IPS-15b (cell line): ENCODE results near the gene ZIC2.
A peak's percentile ranks its signal among the peaks of the same experiment; 100 is the strongest.
"Not testable (repeated sequence)": the region's sequence is repeated elsewhere in the genome, so short reads cannot be mapped to it uniquely, and the experiment has no call there.

Experiments used
- H3K27me3 ChIP-seq: one replicate; pipeline ENCODE4 v1.6.1; 2013; ENCODE audit warnings: low read length; ENCODE audit not compliant: control insufficient read depth, insufficient read depth
- H3K36me3 ChIP-seq: one replicate; pipeline ENCODE4 v1.6.1; 2013; ENCODE audit warnings: low read length; ENCODE audit not compliant: control insufficient read depth, insufficient read depth
- H3K4me1 ChIP-seq: one replicate; pipeline ENCODE4 v1.6.1; 2013; ENCODE audit warnings: mild to moderate bottlenecking, low read length; ENCODE audit not compliant: control insufficient read depth, insufficient read depth
- H3K4me3 ChIP-seq: one replicate; pipeline ENCODE4 v1.5.1; 2013; ENCODE audit warnings: low read depth, low read length
- H3K9ac ChIP-seq: one replicate; pipeline ENCODE4 v1.6.1; 2013; ENCODE audit warnings: low read depth, mild to moderate bottlenecking, low read length
- H3K9me3 ChIP-seq: one replicate; pipeline ENCODE4 v1.6.1; 2013; ENCODE audit warnings: mild to moderate bottlenecking, low read length; ENCODE audit not compliant: control insufficient read depth, insufficient read depth

The ZIC2 gene

DNA sequence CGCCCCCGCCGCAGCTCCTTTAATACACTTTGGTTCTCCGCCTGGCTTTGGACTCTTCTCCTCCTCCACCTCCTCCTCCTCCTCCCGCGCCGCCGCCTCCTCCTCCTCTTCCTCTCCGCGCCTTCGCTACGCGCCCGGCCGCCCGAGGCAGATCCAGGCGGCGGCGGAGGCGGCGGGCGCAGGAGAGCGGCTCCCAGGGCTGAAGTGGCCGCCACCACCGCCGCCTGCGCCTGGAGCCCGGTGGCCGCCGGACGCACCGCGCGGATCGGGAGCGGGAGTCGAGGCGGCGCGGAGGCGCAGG lies at the start of gene ZIC2:
ZIC2 (plus strand) TSS at position 50 of the 301 bp plus-strand sequence. CDS start 281 bp downstream, outside the sequence.
- Histone ChIP-seq H3K36me3 (no peaks in the 10 kb centered on the region), H3K4me3 (peak within 1 kb of the TSS; percentile 67), H3K27me3 (peaks cover 66% of the 10 kb centered on the region), H3K4me1 (peaks cover 15% of the 10 kb centered on the region), H3K9ac (no peak within 1 kb of the TSS), H3K9me3 (no peaks in the 10 kb centered on the region)

DNA sequence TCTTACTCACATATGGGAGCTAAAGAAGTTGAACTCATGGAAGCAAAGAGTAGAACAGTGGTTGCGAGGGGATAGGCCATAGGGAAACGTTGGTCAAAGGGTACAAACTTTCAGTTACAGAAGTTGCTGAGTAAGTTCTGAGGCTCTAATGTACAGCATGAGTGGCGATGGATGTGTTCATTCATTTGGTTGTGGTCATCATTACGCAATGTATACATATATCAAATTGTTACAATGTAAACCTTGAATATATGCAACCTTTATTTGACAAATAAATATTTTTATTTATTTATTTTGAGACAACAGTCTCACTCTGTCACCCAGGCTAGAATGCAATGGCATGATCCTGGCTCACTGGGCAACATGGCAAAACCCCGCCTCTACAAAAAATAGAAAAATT lies 48.7 kb upstream of the ZIC2 start:
- Histone ChIP-seq H3K9me3 (no peaks in the 10 kb centered on the region), H3K9ac (no peak overlapping the region), H3K4me1 (no peaks in the 10 kb centered on the region), H3K27me3 (no peaks in the 10 kb centered on the region), H3K36me3 (no peaks in the 10 kb centered on the region), H3K4me3 (no peak overlapping the region)

DNA sequence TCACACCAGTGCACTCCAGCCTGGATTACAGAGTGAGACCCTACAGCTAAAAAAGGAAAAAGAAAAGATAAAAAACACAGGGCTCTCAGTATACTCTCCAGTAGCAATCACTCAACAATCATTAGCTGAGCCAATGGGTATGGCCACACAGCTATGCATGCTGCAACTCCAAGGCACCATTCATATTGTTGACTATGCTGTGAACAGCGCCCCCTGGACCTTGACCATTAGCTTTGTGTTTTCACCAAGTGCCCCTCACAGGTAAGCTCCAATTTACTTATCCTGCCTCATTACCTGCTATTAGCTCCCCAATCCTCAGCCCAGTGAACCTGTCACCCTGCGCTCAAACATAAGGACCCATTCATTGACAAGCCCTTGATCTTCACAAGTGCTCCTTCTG lies 45.8 kb upstream of the ZIC2 start:
- H3K36me3 ChIP-seq = no peaks in the 10 kb centered on the region
- no peaks in the 10 kb centered on the region for H3K9me3 ChIP-seq
- H3K4me1 ChIP-seq = no peaks in the 10 kb centered on the region
- no peak overlapping the region for H3K4me3 ChIP-seq
- no peak overlapping the region for H3K9ac ChIP-seq
- no peaks in the 10 kb centered on the region for H3K27me3 ChIP-seq

DNA sequence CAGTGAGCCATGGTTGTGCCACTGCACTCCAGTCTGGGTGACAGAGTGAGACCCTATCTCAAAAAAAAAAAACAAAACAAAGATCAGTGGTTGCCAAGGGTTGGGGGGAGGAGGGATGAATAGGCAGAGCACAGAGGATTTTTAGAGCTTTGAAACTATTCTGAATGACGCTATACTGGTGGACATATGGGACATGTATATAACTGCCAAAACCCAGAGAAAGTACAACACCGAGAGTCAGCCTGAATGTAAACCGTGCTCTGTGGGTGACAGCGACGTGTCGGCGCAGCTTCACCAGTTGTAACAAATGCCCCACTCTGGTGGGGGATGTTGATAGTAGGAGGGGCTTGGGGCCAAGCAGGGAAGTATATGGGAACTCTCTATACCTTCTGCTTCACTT lies 42.9 kb upstream of the ZIC2 start:
- H3K4me1 ChIP-seq = no peaks in the 10 kb centered on the region
- no peaks in the 10 kb centered on the region for H3K36me3 ChIP-seq
- no peaks in the 10 kb centered on the region for H3K27me3 ChIP-seq
- H3K9ac ChIP-seq = no peak overlapping the region
- H3K4me3 ChIP-seq = no peak overlapping the region
- H3K9me3 ChIP-seq = no peaks in the 10 kb centered on the region

DNA sequence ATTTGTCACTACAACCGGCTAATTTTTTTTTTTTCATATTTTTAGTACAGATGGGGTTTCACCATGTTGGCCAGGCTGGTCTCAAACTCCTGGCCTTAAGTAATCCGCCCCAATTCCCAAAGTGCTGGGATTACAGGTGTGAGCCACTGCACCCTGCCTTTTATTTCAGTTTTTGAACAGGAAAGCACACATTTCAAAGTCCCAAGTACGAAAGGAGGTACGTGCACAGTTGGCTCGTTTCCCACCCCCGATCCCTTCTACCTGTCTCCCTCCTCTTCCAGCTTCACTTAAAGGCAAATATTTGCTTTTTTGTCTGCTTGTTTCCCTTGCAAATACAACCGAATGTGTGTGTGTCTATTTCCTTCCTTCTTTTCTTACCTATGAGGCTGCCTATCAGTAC lies 40.5 kb upstream of the ZIC2 start:
- Histone ChIP-seq H3K4me3 (no peak overlapping the region), H3K27me3 (no peaks in the 10 kb centered on the region), H3K4me1 (no peaks in the 10 kb centered on the region), H3K9me3 (no peaks in the 10 kb centered on the region), H3K36me3 (no peaks in the 10 kb centered on the region), H3K9ac (no peak overlapping the region)

DNA sequence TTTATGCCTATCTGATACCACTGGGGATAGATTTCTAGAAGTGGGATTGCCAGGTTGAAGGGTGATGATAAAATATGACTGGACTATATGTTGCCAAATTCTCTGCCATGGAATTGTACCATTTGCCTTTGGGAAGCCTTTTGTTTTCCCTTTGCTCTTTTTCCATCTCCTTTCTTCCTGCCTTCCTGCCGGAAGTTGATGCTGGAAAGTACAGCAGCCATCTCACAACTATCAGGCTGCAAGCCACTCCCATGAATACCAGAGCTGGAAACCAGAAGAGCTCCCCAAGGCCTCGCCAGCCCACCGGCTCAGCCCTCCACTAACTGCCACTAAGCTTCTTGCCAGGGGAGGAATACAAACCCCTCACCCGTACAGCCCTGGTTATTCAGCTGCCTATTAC lies 39.7 kb upstream of the ZIC2 start:
- Histone ChIP-seq H3K4me3 (no peak overlapping the region), H3K4me1 (no peaks in the 10 kb centered on the region), H3K27me3 (no peaks in the 10 kb centered on the region), H3K9me3 (no peaks in the 10 kb centered on the region), H3K36me3 (no peaks in the 10 kb centered on the region), H3K9ac (no peak overlapping the region)

DNA sequence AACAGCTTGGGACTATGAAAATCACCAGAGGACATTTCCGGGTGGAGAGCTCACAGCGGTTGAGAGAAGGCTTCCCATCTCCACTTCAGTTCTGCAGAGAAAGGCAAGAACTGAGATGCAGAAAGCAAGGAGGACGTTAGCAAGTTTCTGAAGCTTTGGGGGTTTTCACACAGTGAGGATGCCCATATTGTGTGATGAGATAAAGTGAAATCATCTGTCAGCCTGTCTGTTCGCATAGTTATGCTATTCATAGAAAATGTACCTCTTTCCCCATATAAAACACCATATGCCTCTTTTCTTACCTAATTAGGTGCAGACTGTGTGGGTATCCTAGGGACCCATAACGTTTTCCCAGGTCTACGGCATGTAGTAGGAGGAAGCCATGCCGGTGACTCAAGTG lies 37.5 kb upstream of the ZIC2 start:
- Histone ChIP-seq H3K36me3 (no peaks in the 10 kb centered on the region), H3K9ac (no peak overlapping the region), H3K27me3 (no peaks in the 10 kb centered on the region), H3K9me3 (no peaks in the 10 kb centered on the region), H3K4me1 (peaks cover under 1% of the 10 kb centered on the region), H3K4me3 (no peak overlapping the region)

DNA sequence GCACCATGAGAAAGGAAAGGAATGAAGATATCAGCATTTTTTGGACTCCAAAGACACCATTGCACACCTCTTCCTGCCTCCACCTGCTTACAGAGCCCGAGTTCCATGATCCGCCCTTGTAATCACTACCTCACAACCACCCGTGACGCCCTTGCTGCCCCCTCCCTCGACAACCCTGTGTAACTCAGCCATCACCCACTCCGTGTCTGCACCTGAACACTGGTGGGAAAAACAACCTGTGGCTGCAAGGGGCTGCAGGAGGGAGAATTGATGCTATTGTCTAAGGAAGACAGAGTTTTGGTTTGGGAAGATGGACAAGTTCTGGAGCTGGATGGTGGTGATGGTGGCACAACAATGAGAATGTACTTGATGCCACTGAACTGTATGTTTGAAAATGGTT lies 37.0 kb upstream of the ZIC2 start:
- Histone ChIP-seq H3K36me3 (no peaks in the 10 kb centered on the region), H3K9me3 (no peaks in the 10 kb centered on the region), H3K27me3 (no peaks in the 10 kb centered on the region)

DNA sequence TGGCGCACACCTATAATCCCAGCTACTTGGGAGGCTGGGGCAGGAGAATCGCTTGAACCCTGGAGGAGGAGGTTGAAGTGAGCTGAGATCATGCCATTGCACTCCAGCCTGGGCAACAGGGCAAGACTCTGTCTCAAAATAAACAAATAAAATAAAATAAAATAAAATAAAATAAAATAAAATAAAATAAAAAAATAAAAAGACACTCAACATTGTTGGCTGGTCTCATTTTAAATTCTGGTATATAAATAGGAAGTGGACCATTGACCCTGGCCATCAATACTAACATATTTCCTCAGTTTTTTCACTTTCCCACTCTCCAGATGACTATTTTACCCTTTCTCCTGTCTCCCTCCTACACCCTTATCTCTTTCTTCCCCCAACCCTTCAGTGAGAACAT lies 36.1 kb upstream of the ZIC2 start:
- H3K27me3 ChIP-seq, H3K4me3 ChIP-seq, H3K9me3 ChIP-seq, H3K36me3 ChIP-seq, H3K9ac ChIP-seq: not testable (repeated sequence)
- peaks cover 10% of the 10 kb centered on the region for H3K4me1 ChIP-seq

More for the DNA sequence above, 37.0 kb upstream of the ZIC2 start:
- no peak overlapping the region for H3K9ac ChIP-seq
- H3K4me3 ChIP-seq = no peak overlapping the region
- H3K4me1 ChIP-seq = peaks cover 4% of the 10 kb centered on the region

DNA sequence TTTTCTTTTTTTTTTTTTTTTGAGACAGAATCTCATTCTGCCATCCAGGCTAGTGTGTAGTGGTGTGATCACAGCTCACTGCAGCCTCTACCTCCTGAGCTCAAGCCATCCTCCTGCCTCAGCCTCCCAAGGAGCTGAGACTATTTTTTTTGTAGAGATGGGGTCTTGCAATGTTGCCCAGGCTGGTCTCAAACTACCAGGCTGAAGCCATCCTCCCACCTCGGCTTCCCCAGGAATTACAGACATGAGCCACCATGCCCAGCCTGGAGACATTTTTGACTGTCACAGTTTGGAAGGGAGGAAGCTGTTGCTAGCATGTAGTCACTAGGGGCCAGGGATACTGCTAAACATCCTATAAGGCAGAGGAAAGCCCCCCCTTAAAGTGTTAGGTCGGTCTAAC lies 33.9 kb upstream of the ZIC2 start:
- Histone ChIP-seq H3K4me1 (peaks cover 10% of the 10 kb centered on the region), H3K27me3 (peaks cover 7% of the 10 kb centered on the region)

DNA sequence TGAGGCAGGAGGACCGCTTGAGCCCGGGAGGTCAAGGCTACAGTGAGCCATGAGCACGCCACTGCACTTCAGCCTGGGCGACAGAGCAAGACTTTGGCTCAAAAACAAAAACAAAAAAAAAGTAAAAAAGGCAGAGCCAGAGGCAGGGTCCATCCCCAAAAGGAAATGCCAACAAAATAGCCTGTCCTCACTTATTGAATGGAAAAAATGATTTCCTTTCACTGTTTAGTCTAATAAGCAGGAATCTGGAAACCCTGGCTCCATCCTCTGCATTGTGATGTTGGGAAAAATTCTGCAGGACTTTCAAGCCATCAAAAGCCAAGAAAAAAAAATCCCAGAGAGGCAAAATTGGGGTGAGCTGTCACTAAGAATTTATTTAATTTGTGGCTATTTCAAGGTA lies 33.2 kb upstream of the ZIC2 start:
- Histone ChIP-seq H3K36me3 (no peaks in the 10 kb centered on the region), H3K9me3 (no peaks in the 10 kb centered on the region), H3K27me3 (peaks cover 15% of the 10 kb centered on the region), H3K4me3 (no peak overlapping the region), H3K9ac (no peak overlapping the region), H3K4me1 (peaks cover 10% of the 10 kb centered on the region)

More for the DNA sequence above, 33.9 kb upstream of the ZIC2 start:
- no peak overlapping the region for H3K4me3 ChIP-seq
- no peaks in the 10 kb centered on the region for H3K36me3 ChIP-seq
- H3K9me3 ChIP-seq = no peaks in the 10 kb centered on the region
- no peak overlapping the region for H3K9ac ChIP-seq

DNA sequence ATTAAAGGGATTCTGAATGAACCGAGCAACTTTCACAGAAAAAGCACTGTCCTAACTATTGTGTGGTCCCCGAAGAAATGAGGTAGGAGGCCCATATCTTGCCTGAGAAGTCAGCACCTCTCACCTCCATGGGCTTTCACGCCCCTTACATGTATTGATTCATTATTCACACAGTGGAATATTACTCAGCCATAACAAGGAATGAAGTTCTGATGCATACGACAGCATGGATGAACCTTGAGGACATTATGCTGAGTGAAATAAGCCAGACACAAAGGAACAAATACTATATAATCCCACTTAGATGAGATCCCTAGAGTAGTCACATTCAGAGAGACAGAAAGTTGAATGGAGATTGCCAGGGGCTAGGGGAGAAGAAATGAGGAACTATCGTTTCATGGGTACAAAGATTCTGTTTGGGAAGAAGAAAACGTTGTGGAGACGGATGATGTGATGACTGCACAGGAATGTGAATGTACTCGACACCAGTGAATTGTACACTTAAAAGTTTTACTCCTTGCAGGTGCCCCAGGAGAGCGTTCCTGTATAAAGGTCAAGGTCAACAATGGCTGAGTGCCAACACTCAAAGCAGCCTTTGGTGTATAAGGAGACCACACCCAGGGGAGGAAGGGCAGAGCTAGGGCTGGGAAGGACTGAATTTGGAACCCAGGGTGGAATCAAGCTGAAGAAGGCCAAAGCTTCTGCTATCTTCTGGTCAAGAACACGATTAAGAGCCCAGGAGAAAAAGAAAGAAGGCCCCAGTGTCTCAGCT lies 32.5 kb upstream of the ZIC2 start:
- peaks cover 10% of the 10 kb centered on the region for H3K4me1 ChIP-seq
- H3K36me3 ChIP-seq = no peaks in the 10 kb centered on the region
- H3K9me3 ChIP-seq = no peaks in the 10 kb centered on the region
- no peak overlapping the region for H3K9ac ChIP-seq
- H3K27me3 ChIP-seq = peaks cover 22% of the 10 kb centered on the region
- no peak overlapping the region for H3K4me3 ChIP-seq
